A549 (cell line): Measurements from ENCODE around the gene ST3GAL5. TPM values are rescaled to one million over a fixed set of nuclear protein-coding genes. Genes with fewer than 3 reads are reported as not detected.

ENCODE experiments used
- ATAC-seq, 2 experiments: fragments of 200-7000 bp in 1 of 2; fragments of >200 bp in 1 of 2; cut with Nextera tagmentation in 1 of 2; cut with Tn5 transposase in 1 of 2; 3 replicates each; pipeline versions ENCODE4 v1.8.0 to v1.9.1; 2018 to 2020; ENCODE audit warnings: mild to moderate bottlenecking in 1 of 2, moderate library complexity in 1 of 2
- CTCF ChIA-PET: fragments of 300-600 bp; sonication (Branson Sonifier 250); formaldehyde crosslinking; extraction: SDS; loops from one replicate; lab custom pipeline; 2021; ENCODE audit warnings: antibody characterized with exemption, inconsistent platforms; lab: Yijun Ruan, JAX
- POLR2A ChIA-PET: fragments of 350-600 bp; formaldehyde crosslinking; extraction: SDS; loops from one replicate; lab custom pipeline; 2021; ENCODE audit warnings: antibody characterized with exemption, inconsistent platforms; lab: Yijun Ruan, JAX
- DNase-seq, 2 experiments: peaks; one replicate each; pipeline versions ENCODE4 v3.0.0 to v3.0.0-alpha.2; 2011 to 2016; ENCODE audit warnings: low read depth in 1 of 2, low spot score in 1 of 2
- FAIRE-seq: peaks from 2 replicates; lab custom pipeline; 2011; peaks lifted over from hg19 to GRCh38; lab: Jason Lieb, UNC
- H3K27ac ChIP-seq, 2 experiments: fragments of >200 bp; sonication (Bioruptor Twin); formaldehyde crosslinking; 3 replicates each; pipeline ENCODE4 v1.5.1; 2016 to 2017
- H3K4me1 ChIP-seq: fragments of >200 bp; sonication (Bioruptor Twin); formaldehyde crosslinking; 3 replicates; pipeline ENCODE4 v1.6.1; 2016
- H3K4me2 ChIP-seq: fragments of >200 bp; sonication (Bioruptor Twin); formaldehyde crosslinking; 3 replicates; pipeline ENCODE4 v1.6.1; 2016
- H3K4me3 ChIP-seq: fragments of >200 bp; sonication (Bioruptor Twin); formaldehyde crosslinking; 3 replicates; pipeline ENCODE4 v1.5.1; 2016
- H3K9me3 ChIP-seq: fragments of >200 bp; sonication (Bioruptor Twin); formaldehyde crosslinking; 3 replicates; pipeline ENCODE4 v1.6.1; 2016
- CBX2 ChIP-seq: fragments of 200-600 bp; sonication (generic); IDR thresholded peaks from 2 replicates; pipeline ENCODE4 v1.6.1; 2016; ENCODE audit warnings: low read depth, mild to moderate bottlenecking, borderline replicate concordance
- CHD2 ChIP-seq: fragments of 150-350 bp; IDR thresholded peaks from 2 replicates; pipeline ENCODE4 v1.6.1; 2014; ENCODE audit warnings: low read length; ENCODE audit not compliant: partially characterized antibody
- EP300 ChIP-seq, 2 experiments: fragments of >200 bp; sonication (Bioruptor Twin); formaldehyde crosslinking; IDR thresholded peaks; 2 replicates in 1 of 2; 3 replicates in 1 of 2; pipeline ENCODE4 v1.6.1; 2016 to 2017
- HES2 ChIP-seq: fragments of >200 bp; sonication (Bioruptor Twin); formaldehyde crosslinking; IDR thresholded peaks from 2 replicates; pipeline ENCODE4 v1.6.1; 2016
- HOXB5 ChIP-seq: fragments of 250-450 bp; sonication (Bioruptor Pico); IDR thresholded peaks from 2 replicates; pipeline ENCODE4 v1.5.0; 2020; ENCODE audit warnings: mild to moderate bottlenecking, moderate library complexity
- KDM1A ChIP-seq: fragments of 200-600 bp; sonication (generic); IDR thresholded peaks from 2 replicates; pipeline ENCODE4 v1.6.1; 2016; ENCODE audit warnings: low read depth, mild to moderate bottlenecking
- MAZ ChIP-seq: fragments of 150-350 bp; IDR thresholded peaks from 2 replicates; pipeline ENCODE4 v1.6.1; 2014; ENCODE audit warnings: antibody characterized with exemption, low read depth, low read length, borderline replicate concordance
- NPAS2 ChIP-seq: fragments of 250-450 bp; sonication (Bioruptor Pico); IDR thresholded peaks from 2 replicates; pipeline ENCODE4 v1.8.0; 2022; ENCODE audit warnings: mild to moderate bottlenecking, moderate library complexity, borderline replicate concordance
- NR3C1 ChIP-seq: fragments of >200 bp; sonication (Bioruptor Twin); formaldehyde crosslinking; IDR thresholded peaks from 3 replicates; pipeline ENCODE4 v1.6.1; 2017
- POLR2A ChIP-seq: IDR thresholded peaks from 2 replicates; pipeline ENCODE4 v1.6.1; 2012; ENCODE audit warnings: mild to moderate bottlenecking, low read length
- RARB ChIP-seq: fragments of 250-450 bp; sonication (Bioruptor Pico); IDR thresholded peaks from 2 replicates; pipeline ENCODE4 v1.8.0; 2021; ENCODE audit warnings: mild to moderate bottlenecking, moderate library complexity
- REST ChIP-seq: fragments of 200-600 bp; sonication (generic); IDR thresholded peaks from 2 replicates; pipeline ENCODE4 v1.6.1; 2016; ENCODE audit warnings: antibody characterized with exemption, mild to moderate bottlenecking, moderate library complexity
- RNF2 ChIP-seq: fragments of 200-600 bp; sonication (generic); IDR thresholded peaks from 2 replicates; pipeline ENCODE4 v1.6.1; 2016; ENCODE audit warnings: low read depth, mild to moderate bottlenecking, antibody characterized with exemption, moderate library complexity, borderline replicate concordance
- TFCP2L1 ChIP-seq: fragments of 250-450 bp; sonication (Bioruptor Pico); IDR thresholded peaks from 2 replicates; pipeline ENCODE4 v1.5.0; 2021; ENCODE audit warnings: mild to moderate bottlenecking
- WGBS: methylation state at CpG from one replicate; pipeline ENCODE4 v1.1.6; 2017; ENCODE audit errors: missing lambda C conversion rate; 5-methylcytosine and 5-hydroxymethylcytosine counted together
- polyA plus RNA-seq, 4 experiments: library from polyadenylated mRNA; depleted of rRNA in 3 of 4; stranded (reverse); fragments of >200 nt; fragmentation: RNase III in 1 of 4; extraction: RNeasy Plus Mini Kit Qiagen cat#74134 plus additional on column Dnase treatment in 1 of 4; gene quantifications; 2 replicates in 3 of 4; 3 replicates in 1 of 4; pipeline ENCODE4 v1.2.3, GENCODE V29; 2011 to 2017
- TF ChIP-seq, protein P1 (sequence below): fragments of >200 bp; sonication (Bioruptor Twin); formaldehyde crosslinking; IDR thresholded peaks from 3 replicates; pipeline ENCODE4 v1.6.1; 2016
- TF ChIP-seq, protein P2 (sequence below): fragments of 150-350 bp; IDR thresholded peaks from 2 replicates; pipeline ENCODE4 v1.6.1; 2014; ENCODE audit warnings: low read depth, mild to moderate bottlenecking, low read length
- TF ChIP-seq, protein P3 (sequence below): fragments of >200 bp; sonication (Bioruptor Twin); formaldehyde crosslinking; IDR thresholded peaks from 3 replicates; pipeline ENCODE4 v1.5.1; 2016

The ST3GAL5 gene
- polyA plus RNA-seq, 2 of the 4 experiments (the other 2 are of a cell fraction): 36.9 to 119 TPM

DNA sequence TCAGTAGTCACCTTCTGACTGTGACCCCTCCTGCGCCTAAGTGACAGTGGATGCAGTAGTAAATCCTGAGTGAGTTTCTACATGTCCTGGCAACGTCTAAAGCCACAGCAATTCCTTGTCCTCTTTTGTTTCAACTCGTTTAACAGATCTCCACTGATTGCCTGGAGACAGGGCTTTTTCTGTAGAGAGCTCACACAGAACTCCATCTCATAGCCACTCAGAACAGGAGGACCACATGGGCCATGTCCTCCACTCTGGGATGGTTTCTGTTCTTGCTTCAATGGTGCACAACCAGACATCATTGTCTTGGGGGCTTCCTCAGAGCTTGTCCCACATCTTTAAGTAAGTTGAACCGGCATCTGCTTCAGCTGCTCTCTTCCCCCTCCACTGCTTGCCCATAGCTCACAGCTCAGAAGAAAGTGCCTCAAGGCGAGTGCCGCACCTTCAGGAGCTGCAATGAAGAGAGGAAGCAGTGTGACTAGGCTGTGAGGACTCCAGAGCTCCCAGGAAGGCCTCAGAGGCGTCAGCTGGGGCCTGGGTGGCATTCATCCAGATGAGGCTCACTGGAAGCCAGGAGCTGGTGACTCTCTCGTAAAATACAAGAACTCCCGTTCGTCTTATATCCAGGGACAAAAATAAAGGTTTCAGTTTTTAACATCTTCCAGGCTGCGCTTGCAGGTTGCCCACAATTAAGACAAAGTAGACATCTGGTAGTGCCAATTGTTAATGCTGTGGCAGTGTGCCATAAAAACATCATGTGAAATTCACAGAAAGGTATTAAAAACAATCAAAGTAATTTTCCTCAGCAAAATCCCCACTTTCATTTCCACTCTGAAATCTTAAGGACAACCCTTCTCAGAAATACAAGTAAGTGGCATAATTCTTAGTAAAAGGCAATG is 37.3 kb downstream of the ST3GAL5 start:
- ChIA-PET POLR2A (interaction anchor here (0.7 kb wide), 1 partner anchor 61 kb away, joined by 3 read pairs; no protein-coding TSS in a partner anchor), CTCF (interaction anchor here (1.0 to 4.1 kb wide), 5 partner anchors 11 to 228 kb away, joined by 3 to 24 read pairs (median 5); no protein-coding TSS in a partner anchor)
- TF ChIP-seq REST (no peak), CHD2 (no peak), EP300 (IDR thresholded peaks at IDR 0.05) (no peak), KDM1A (no peak), HES2 (no peak)
- 89% methylated on average over 11 of the region's 11 CpGs for WGBS
- Histone ChIP-seq H3K9me3 (no peaks in the 10 kb centered on the region), H3K4me3 (no peak overlapping the region), H3K4me1 (no peaks in the 10 kb centered on the region), H3K4me2 (no peak overlapping the region), H3K27ac (no peak overlapping the region)
- FAIRE-seq (no peak), ATAC-seq (no peak; a peak in 1 of 6 replicates), DNase-seq (no peak)

- no peak overlapping the region for H3K4me2 ChIP-seq
- FAIRE-seq (no peak), ATAC-seq (no peak), DNase-seq (no peak)
- POLR2A ChIA-PET: no interaction called here
- TF ChIP-seq RNF2 (no peak), NR3C1 (no peak), MAZ (no peak), NPAS2 (no peak), CHD2 (no peak), HOXB5 (no peak), TFCP2L1 (no peak), RARB (no peak), CBX2 (no peak), POLR2A (no peak)
- TF ChIP-seq, protein P1, sequence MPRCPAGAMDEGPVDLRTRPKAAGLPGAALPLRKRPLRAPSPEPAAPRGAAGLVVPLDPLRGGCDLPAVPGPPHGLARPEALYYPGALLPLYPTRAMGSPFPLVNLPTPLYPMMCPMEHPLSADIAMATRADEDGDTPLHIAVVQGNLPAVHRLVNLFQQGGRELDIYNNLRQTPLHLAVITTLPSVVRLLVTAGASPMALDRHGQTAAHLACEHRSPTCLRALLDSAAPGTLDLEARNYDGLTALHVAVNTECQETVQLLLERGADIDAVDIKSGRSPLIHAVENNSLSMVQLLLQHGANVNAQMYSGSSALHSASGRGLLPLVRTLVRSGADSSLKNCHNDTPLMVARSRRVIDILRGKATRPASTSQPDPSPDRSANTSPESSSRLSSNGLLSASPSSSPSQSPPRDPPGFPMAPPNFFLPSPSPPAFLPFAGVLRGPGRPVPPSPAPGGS: no peak
- TF ChIP-seq, protein P2, sequence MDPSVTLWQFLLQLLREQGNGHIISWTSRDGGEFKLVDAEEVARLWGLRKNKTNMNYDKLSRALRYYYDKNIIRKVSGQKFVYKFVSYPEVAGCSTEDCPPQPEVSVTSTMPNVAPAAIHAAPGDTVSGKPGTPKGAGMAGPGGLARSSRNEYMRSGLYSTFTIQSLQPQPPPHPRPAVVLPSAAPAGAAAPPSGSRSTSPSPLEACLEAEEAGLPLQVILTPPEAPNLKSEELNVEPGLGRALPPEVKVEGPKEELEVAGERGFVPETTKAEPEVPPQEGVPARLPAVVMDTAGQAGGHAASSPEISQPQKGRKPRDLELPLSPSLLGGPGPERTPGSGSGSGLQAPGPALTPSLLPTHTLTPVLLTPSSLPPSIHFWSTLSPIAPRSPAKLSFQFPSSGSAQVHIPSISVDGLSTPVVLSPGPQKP: no peak
- TF ChIP-seq, protein P3, sequence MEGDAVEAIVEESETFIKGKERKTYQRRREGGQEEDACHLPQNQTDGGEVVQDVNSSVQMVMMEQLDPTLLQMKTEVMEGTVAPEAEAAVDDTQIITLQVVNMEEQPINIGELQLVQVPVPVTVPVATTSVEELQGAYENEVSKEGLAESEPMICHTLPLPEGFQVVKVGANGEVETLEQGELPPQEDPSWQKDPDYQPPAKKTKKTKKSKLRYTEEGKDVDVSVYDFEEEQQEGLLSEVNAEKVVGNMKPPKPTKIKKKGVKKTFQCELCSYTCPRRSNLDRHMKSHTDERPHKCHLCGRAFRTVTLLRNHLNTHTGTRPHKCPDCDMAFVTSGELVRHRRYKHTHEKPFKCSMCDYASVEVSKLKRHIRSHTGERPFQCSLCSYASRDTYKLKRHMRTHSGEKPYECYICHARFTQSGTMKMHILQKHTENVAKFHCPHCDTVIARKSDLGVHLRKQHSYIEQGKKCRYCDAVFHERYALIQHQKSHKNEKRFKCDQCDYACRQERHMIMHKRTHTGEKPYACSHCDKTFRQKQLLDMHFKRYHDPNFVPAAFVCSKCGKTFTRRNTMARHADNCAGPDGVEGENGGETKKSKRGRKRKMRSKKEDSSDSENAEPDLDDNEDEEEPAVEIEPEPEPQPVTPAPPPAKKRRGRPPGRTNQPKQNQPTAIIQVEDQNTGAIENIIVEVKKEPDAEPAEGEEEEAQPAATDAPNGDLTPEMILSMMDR: no peak
- CTCF ChIA-PET: interaction anchor here (0.6 to 4.1 kb wide), 6 partner anchors 15 to 229 kb away, joined by 3 to 24 read pairs (median 4); no protein-coding TSS in a partner anchor
- no peaks in the 10 kb centered on the region for H3K9me3 ChIP-seq
- H3K27ac ChIP-seq: no peak overlapping the region
- no peaks in the 10 kb centered on the region for H3K4me1 ChIP-seq
- no peak overlapping the region for H3K4me3 ChIP-seq
- 85% methylated on average over 10 of the region's 10 CpGs for WGBS
Measured at GRCh38 chr2:85850451-85850850, 38.3 kb downstream of the ST3GAL5 start.
